ENCODE results near the gene FLT1.

The FLT1 gene

GRCh38 chr13:28494778-28495537 is at the start of gene FLT1:
Gene FLT1 (minus strand): TSS chr13:28495128. CDS start chr13:28494843, 285 bp downstream.
- DNase-seq (ENCODE audit: low spot score) = no peak

- DNase-seq (ENCODE audit: low spot score) = no peak
Observed at GRCh38 chr13:28544026-28544425, 49.1 kb upstream of the FLT1 start.

- no peak for DNase-seq (ENCODE audit: low spot score)
Observed at GRCh38 chr13:28542804-28543203, 47.9 kb upstream of the FLT1 start.

GRCh38 chr13:28541966-28542365 is 47.0 kb upstream of the FLT1 start:
- DNase-seq (ENCODE audit: low spot score) = no peak

GRCh38 chr13:28540612-28541011 is 45.7 kb upstream of the FLT1 start:
- DNase-seq (ENCODE audit: low spot score) = no peak

GRCh38 chr13:28539625-28540286 is 44.8 kb upstream of the FLT1 start:
- DNase-seq (ENCODE audit: low spot score) = no peak

- DNase-seq (ENCODE audit: low spot score) = no peak
Observed at GRCh38 chr13:28538932-28539331, 44.0 kb upstream of the FLT1 start.

- DNase-seq (ENCODE audit: low spot score) = no peak
Observed at GRCh38 chr13:28537171-28537570, 42.2 kb upstream of the FLT1 start.

- no peak for DNase-seq (ENCODE audit: low spot score)
Observed at GRCh38 chr13:28536371-28536770, 41.4 kb upstream of the FLT1 start.

- DNase-seq (ENCODE audit: low spot score) = no peak
Observed at GRCh38 chr13:28535734-28536133, 40.8 kb upstream of the FLT1 start.

- DNase-seq (ENCODE audit: low spot score) = no peak
Observed at GRCh38 chr13:28534801-28535200, 39.9 kb upstream of the FLT1 start.

- no peak for DNase-seq (ENCODE audit: low spot score)
Observed at GRCh38 chr13:28534210-28534609, 39.3 kb upstream of the FLT1 start.

GRCh38 chr13:28533441-28534166 is 38.7 kb upstream of the FLT1 start:
- DNase-seq (ENCODE audit: low spot score) = no peak

- no peak for DNase-seq (ENCODE audit: low spot score)
Observed at GRCh38 chr13:28533125-28533436, 38.2 kb upstream of the FLT1 start.

- no peak for DNase-seq (ENCODE audit: low spot score)
Observed at GRCh38 chr13:28532388-28533124, 37.6 kb upstream of the FLT1 start.

- DNase-seq (ENCODE audit: low spot score) = no peak
Observed at GRCh38 chr13:28531845-28532387, 37.0 kb upstream of the FLT1 start.

- DNase-seq (ENCODE audit: low spot score) = no peak
Observed at GRCh38 chr13:28531077-28531844, 36.3 kb upstream of the FLT1 start.

- no peak for DNase-seq (ENCODE audit: low spot score)
Observed at GRCh38 chr13:28530729-28531076, 35.8 kb upstream of the FLT1 start.

GRCh38 chr13:28529836-28530235 is 34.9 kb upstream of the FLT1 start:
- DNase-seq (ENCODE audit: low spot score) = no peak

- no peak for DNase-seq (ENCODE audit: low spot score)
Observed at GRCh38 chr13:28528848-28529247, 33.9 kb upstream of the FLT1 start.

GRCh38 chr13:28528388-28528787 is 33.5 kb upstream of the FLT1 start:
- DNase-seq (ENCODE audit: low spot score) = no peak

GRCh38 chr13:28527629-28528028 is 32.7 kb upstream of the FLT1 start:
- peak; percentile 34 for DNase-seq (ENCODE audit: low spot score)

All from globus pallidus (tissue), 1 donor.